NCI-H1930 (cell line): Measurements from ENCODE around the gene MT4.
"Not testable (repeated sequence)": the region's sequence is repeated elsewhere in the genome, so short reads cannot be mapped to it uniquely, and the experiment has no call there.

Experiments used
- DNase-seq, 2 experiments: peaks; one replicate each; lab custom pipeline; 2025; lab: John Stamatoyannopoulos, UW

The MT4 gene

GRCh38 chr16:56559109-56559508 is 5.8 kb upstream of the MT4 start:
- DNase-seq: no peak

DNA sequence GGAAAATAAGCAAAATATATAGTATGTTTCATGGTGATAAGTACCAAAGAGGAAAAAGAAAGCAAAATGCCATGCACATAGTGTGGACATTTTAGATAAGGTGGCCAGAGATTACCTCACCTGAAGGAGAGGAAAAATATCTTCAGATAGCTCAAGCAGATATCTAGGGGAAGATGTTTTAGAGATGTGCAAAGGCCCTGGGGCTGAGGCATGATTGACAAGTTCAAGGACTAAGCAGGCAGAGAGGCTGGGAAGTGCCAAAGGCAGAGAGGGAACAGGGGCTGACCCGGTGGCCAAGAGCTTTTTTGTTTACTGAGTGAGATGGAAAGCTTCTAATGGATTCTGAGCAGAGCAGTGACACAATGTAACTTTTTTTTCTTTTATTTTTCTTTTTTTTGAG is 4.4 kb upstream of the MT4 start:
- no peak for DNase-seq

DNA sequence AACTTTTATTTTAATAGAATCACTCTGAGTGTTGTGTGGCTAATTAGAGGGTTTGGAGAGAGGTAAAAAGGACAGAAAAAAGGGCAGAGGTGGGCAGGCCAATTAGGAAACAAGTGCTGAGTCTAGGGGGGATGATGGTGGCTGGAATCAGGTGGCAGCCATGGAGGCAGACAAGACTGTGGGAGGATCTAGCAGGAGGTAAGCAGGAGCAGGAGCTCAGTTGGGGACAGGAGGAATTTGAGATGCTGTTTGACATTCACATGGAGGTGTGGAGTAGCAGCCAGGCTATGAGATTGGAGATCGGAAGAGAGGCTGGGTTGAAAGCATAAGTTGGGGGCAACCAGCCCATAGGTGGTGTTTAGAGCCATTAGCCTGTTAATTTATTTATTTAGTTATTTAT is 3.7 kb upstream of the MT4 start:
- no peak for DNase-seq

DNA sequence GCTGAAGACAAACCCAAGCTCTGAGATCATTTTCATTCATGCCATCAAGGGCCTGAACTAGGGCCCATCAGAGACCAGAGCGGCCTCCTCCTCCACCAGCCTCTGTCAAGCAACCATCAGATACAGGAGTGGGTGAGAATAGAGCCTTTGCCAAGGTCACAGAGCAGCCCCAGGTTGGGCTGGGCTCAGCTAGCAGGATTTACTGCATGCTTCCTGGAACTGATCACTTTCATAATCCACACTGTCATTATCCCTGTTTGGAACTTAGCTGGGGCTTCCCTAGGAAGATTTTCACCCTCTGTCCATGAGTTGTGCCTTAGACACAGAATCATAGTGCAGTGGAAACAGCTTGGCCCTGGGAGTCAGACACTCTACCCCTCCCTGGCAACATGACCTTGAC is 5.1 kb downstream of the MT4 start:
- DNase-seq: no peak

DNA sequence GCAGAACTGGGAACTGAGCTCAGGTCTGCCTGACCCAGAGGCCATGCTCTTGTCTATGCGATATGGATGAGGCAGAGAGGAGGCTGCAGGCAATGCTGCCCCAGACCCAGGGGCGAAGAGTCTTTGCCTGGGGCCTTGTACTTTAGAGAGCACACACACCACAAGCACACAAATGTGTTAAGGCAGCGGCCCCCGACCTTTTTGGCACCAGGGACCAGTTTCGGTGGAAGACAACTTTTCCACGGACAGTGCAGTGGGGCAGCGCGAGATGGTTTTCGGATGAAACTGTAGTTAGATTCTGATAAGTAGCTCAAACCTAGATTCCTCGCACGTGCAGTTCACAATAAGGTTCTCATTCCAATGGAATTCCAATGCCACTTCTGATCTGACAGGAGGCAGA is 6.7 kb downstream of the MT4 start:
- DNase-seq: no peak

GRCh38 chr16:56574625-56575024 is 9.8 kb downstream of the MT4 start:
- no peak for DNase-seq

- DNase-seq: peak; percentile 5 to 10
Measured at GRCh38 chr16:56576585-56577299, 11.9 kb downstream of the MT4 start.

- no peak for DNase-seq
Measured at GRCh38 chr16:56577300-56577625, 12.4 kb downstream of the MT4 start.

- DNase-seq: no peak
Measured at GRCh38 chr16:56580391-56581048, 15.6 kb downstream of the MT4 start.

GRCh38 chr16:56582911-56583310 is 18.0 kb downstream of the MT4 start:
- DNase-seq: not testable (repeated sequence)

DNA sequence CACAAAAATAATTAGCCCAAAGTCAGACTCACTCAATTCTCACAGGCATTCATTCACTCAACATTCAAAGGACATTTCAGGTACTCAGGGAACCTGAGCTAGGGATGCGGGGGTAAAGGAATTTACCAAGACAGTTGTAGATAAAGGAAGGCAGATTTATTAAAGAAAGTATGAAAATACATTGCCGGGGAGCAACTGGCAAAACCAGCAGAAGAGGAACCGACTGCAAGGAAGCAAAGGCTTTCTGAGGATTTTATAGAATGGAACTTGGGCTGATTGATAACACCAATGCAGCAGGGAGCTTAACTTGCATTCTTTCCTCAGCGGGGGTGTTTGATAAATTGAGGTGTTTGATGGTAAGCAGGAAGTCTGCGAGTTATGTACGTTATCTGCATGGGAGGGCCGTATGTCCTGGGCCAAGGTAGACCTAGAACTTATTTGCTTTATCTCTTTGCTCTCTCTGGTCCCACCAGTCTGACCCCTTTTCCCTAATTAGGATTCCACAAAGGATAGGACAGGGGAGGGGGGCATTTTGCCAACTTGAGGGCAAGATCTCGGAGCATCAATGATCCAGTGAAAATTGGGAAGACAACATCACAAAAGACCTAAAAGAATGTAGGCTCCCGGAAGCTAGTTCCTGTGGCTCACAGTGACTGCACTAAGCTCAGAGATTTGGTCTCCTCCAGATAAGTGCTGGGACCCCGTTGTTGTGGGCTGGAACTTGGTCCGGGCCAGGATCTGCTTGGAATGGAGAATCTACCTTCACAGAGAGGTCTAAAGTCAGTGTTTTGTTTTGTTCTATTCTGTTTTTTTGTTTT is 18.7 kb downstream of the MT4 start:
- DNase-seq: no peak

DNA sequence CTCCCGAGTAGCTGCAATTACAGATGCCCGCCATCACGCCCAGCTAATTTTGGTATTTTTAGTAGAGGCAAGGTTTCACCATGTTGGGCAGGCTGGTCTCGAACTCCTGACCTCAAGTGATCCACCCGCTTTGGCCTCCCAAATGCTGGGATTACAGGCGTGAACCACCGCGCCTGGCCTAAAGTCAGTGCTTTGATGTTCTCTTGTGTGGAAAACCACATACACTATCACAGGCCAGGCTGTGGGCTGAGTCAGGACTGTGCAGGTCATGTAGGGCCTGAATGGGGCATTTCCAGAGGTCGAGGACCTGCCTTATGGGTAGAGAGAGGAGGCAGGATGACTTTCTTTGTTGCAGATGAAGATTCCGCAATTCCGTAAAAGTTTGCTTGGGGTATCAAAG is 19.4 kb downstream of the MT4 start:
- DNase-seq: no peak

- no peak for DNase-seq
Measured at GRCh38 chr16:56588781-56589140, 23.9 kb downstream of the MT4 start.

DNA sequence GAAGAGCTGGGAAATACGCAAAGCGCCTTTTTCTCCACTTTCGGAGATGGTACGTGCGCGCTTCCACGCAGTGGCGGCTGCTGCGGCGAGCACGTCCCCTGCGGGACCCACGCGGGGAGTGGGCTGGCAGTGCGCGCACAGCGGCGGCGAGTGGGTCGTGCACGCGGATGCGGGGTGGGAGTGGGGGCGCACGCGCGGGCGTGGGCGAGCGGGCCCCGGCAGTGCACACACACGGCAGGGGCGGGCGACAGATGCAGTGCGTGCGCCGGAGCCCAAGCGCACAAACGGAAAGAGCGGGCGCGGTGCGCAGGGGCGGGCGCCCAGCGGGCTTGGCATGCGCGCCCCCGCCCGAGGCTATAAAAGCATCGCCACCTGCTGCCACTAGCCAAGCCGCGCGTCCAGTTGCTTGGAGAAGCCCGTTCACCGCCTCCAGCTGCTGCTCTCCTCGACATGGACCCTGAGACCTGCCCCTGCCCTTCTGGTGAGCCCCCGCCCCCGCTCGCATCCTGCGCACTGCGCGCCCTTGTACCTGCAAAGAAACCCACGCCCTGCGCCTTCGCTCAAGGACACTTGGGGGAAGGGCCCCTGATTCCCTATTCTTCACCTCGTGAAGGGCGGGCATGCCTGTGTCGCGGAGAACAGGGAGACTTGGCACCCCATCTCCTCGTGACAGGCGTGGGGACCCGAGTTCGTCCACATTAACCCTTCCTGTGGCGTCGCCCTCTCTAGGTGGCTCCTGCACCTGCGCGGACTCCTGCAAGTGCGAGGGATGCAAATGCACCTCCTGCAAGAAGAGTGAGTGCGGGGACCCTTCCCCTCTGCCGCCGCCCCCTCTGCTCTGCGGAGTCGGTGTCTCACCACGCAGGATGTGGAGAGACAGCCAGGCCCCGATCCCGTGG is 24.5 kb downstream of the MT4 start, which contains the start of gene MT3:
MT3 (plus strand) TSS at position 388 of the 899 bp plus-strand sequence; CDS start at position 451, 63 bp downstream.
- DNase-seq: peak; percentile 26 to 29

- no peak for DNase-seq
Measured at GRCh38 chr16:56591377-56592060, 26.6 kb downstream of the MT4 start.

DNA sequence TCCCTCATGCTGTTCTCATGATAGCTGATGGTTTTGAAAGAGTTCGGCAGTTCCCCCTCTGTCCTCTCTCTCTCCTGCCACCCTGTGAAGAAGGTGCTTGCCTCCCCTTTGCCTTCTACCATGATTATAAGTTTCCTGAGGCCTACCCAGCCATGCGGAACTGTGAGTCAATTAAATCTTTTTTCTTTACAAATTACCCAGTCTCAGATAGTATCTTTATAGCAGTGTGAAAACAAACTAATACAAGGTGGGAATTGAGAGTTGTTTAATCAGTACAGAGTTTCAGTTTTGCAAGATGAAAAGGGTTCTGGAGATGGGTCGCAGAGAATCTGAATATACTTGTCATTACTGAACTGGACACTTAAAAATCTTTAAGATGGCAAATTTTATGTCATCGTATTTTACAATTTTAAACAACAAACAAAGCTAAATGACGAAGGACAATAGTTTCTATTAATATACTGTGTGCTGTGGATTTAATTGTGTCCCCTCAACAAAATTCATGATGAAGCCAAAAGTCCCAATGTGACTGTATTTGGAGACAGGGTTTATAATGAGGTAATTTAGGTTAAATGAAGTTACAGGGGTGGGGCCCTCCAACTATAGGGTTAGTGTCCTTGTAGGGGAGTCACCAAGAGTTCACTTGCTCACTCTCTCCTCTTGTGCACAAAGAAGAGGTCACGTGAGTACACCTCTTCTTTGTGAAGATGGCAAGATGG is 28.9 kb downstream of the MT4 start:
- DNase-seq: no peak

DNA sequence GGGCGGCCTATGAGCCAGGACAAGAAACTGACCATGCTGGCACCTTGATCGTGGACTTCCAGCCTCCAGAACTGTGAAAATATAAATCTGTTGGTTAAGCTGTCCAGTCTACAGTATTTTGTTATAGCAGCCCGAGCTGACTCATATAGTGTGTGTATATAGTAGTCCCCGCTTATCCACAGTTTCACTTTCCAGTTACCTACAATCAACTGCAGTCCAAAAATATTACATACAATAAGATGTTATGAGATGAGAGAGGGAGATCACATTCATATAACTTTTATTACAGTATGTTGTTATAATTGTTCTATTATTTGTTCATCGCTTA is 29.4 kb downstream of the MT4 start:
- no peak for DNase-seq

- DNase-seq: no peak
Measured at GRCh38 chr16:56600398-56600999, 35.6 kb downstream of the MT4 start.

DNA sequence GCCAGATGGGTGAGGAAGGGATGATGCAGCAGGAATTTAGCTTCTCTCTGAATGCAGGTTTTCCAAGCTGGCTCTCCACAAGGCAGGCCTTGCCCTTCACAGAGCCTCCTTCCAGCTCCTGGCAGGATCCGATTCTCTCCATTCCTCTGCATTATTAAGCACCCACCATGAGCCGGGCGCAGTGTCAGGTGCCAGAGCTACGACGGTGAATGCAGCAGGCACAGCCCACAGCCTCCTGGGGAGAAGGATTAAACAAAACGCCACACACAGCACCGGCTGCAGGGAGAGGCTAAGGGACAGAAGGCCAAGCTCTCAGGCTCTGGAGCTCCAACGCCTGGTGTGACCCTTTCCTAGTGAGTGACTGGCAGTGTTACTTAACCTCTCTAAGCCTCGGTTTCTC is 36.5 kb downstream of the MT4 start:
- DNase-seq: no peak

- DNase-seq: no peak
Measured at GRCh38 chr16:56603589-56603988, 38.7 kb downstream of the MT4 start.

DNA sequence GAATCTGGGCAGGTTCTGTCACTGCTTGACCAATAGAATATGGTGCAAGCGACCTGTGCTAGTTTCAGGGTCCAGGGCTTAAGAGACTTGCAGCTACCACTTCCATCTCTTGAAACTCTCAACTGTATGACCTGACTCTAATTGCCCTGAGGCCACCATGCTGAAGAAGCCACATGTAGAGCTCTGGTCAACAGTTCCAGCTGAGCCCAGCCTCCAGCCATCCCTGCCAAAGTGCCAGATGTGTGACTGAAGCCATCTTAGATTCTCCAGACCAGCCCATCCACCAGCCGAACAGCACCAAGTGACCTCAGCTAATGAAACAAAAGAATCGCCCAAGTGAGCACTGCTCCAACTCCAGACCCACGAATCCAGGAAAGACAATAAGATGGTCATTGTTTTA is 40.1 kb downstream of the MT4 start:
- no peak for DNase-seq
